ENCODE data around the gene NECAP2.

DNA sequence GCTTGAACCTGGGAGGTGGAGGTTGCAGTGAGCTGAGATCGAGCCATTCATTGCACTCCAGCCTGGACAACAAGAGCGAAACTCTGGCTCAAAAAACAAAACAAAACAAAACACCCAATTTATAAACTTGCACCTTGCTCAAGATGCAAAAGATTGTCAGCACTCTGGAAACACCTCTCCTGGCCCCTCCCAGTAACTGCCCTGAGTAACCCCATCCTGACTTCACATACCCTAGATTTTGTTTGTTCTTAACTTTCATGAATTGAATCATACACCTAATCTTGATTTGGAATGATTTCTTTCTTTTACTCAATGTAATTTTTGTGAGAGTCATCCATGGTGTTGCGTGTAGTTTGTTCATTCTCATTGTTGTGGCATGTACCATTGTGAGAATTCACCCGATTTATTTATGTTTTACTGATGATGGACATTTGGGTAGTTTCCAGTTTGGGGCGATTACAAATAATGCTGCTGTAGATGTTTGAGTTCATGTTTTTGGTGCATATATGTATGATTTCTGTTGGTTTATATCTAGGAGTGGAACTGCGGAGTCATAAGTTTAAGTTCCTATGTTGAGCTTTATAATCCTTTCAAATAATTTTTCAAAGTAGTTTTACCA lies 10.4 kb downstream of the NECAP2 start:
- TF ChIP-seq, protein P1, sequence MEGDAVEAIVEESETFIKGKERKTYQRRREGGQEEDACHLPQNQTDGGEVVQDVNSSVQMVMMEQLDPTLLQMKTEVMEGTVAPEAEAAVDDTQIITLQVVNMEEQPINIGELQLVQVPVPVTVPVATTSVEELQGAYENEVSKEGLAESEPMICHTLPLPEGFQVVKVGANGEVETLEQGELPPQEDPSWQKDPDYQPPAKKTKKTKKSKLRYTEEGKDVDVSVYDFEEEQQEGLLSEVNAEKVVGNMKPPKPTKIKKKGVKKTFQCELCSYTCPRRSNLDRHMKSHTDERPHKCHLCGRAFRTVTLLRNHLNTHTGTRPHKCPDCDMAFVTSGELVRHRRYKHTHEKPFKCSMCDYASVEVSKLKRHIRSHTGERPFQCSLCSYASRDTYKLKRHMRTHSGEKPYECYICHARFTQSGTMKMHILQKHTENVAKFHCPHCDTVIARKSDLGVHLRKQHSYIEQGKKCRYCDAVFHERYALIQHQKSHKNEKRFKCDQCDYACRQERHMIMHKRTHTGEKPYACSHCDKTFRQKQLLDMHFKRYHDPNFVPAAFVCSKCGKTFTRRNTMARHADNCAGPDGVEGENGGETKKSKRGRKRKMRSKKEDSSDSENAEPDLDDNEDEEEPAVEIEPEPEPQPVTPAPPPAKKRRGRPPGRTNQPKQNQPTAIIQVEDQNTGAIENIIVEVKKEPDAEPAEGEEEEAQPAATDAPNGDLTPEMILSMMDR (IDR thresholded peaks at IDR 0.05) = no peak
- TF ChIP-seq POLR2AphosphoS5 (IDR thresholded peaks at IDR 0.05) = no peak
- TF ChIP-seq POLR2A (IDR thresholded peaks at IDR 0.05; ENCODE audit: low read depth) = no peak
- no peak for TF ChIP-seq EP300 (IDR thresholded peaks at IDR 0.05)

All from esophagus muscularis mucosa (tissue), 4 donors.